Measurements from ENCODE around the gene PRKAR2A. TPM values are rescaled to one million over a fixed set of nuclear protein-coding genes. Genes with fewer than 3 reads are reported as not detected.
A peak's percentile ranks its signal among the peaks of the same experiment; 100 is the strongest.
"Not testable (repeated sequence)": the region's sequence is repeated elsewhere in the genome, so short reads cannot be mapped to it uniquely, and the experiment has no call there.

PRKAR2A gene
- polyA plus RNA-seq, 1 of the 3 experiments (the other 2 are of a cell fraction) = 5.2 TPM

- H3K9me3 ChIP-seq = no peaks in the 10 kb centered on the region
- H3K4me3 ChIP-seq (ENCODE audit: low read depth in 2 of 2, low read length in 1 of 2) = no peak overlapping the region
- no peaks in the 10 kb centered on the region for H3K27me3 ChIP-seq (ENCODE audit: insufficient read depth)
- no peaks in the 10 kb centered on the region for H3K9me2 ChIP-seq
- no peak overlapping the region for H3K27ac ChIP-seq (ENCODE audit: low read depth in 2 of 2, low read length in 1 of 2)
- no peak overlapping the region for H3K9ac ChIP-seq
- no peak overlapping the region for H3K4me2 ChIP-seq
- no peaks in the 10 kb centered on the region for H3K36me3 ChIP-seq (replicated peaks in 1 of 2; ENCODE audit: control insufficient read depth in 1 of 2, insufficient read depth in 2 of 2, low read length in 1 of 2)
- WGBS (ENCODE audit: low lambda C conversion rate) = 57% methylated on average over 7 of the region's 7 CpGs
- H3K79me2 ChIP-seq (ENCODE audit: insufficient read depth) = no peaks in the 10 kb centered on the region
- no peak for TF ChIP-seq FOXJ3 (CRISPR knock-in tag; IDR thresholded peaks at IDR 0.05)
- no peak overlapping the region for H2AFZ ChIP-seq (ENCODE audit: low read depth)
- H3K4me1 ChIP-seq (ENCODE audit: control insufficient read depth in 1 of 2, insufficient read depth in 2 of 2, low read depth in 1 of 2, low read length in 1 of 2) = no peaks in the 10 kb centered on the region
- ChIA-PET CTCF (interaction anchor here (0.7 kb wide), 1 partner anchor 39 kb away, joined by 3 read pairs; no protein-coding TSS in a partner anchor), POLR2A (no interaction called here)
- H3F3A ChIP-seq (replicated peaks; ENCODE audit: insufficient read depth) = no peaks in the 10 kb centered on the region
- DNase-seq = no peak
- H4K20me1 ChIP-seq (ENCODE audit: insufficient read depth) = no peaks in the 10 kb centered on the region
Observed at GRCh38 chr3:48723725-48724124, 123.9 kb downstream of the PRKAR2A start.

- H3K27me3 ChIP-seq (ENCODE audit: insufficient read depth); H3K4me1 ChIP-seq (ENCODE audit: control insufficient read depth in 1 of 2, insufficient read depth in 2 of 2, low read depth in 1 of 2, low read length in 1 of 2); H3F3A ChIP-seq (replicated peaks; ENCODE audit: insufficient read depth); H4K20me1 ChIP-seq (ENCODE audit: insufficient read depth); H3K9me3 ChIP-seq; H3K9ac ChIP-seq; H3K9me2 ChIP-seq; H3K27ac ChIP-seq (ENCODE audit: low read depth in 2 of 2, low read length in 1 of 2); H2AFZ ChIP-seq (ENCODE audit: low read depth); POLR2A ChIA-PET; H3K36me3 ChIP-seq (replicated peaks in 1 of 2; ENCODE audit: control insufficient read depth in 1 of 2, insufficient read depth in 2 of 2, low read length in 1 of 2); H3K79me2 ChIP-seq (ENCODE audit: insufficient read depth); H3K4me2 ChIP-seq; H3K4me3 ChIP-seq (ENCODE audit: low read depth in 2 of 2, low read length in 1 of 2); DNase-seq: not testable (repeated sequence)
- CTCF ChIA-PET = interaction anchor here (0.7 kb wide), 1 partner anchor 39 kb away, joined by 3 read pairs; no protein-coding TSS in a partner anchor
- 75% methylated on average over 3 of the region's 3 CpGs for WGBS (ENCODE audit: low lambda C conversion rate)
Observed at GRCh38 chr3:48723293-48723692, 124.4 kb downstream of the PRKAR2A start.

- Histone ChIP-seq H2AFZ (ENCODE audit: low read depth) (peak within 1 kb of the TSS; percentile 94), H3K27ac (ENCODE audit: low read depth in 2 of 2, low read length in 1 of 2) (peak within 1 kb of the TSS; percentile 85 to 94), H3K79me2 (ENCODE audit: insufficient read depth) (peaks cover 49% of the 10 kb centered on the region), H3K9me3 (no peaks in the 10 kb centered on the region), H3K9ac (peak within 1 kb of the TSS; percentile 100), H3K4me2 (peak within 1 kb of the TSS; percentile 71), H3K27me3 (ENCODE audit: insufficient read depth) (no peaks in the 10 kb centered on the region), H3K36me3 (replicated peaks in 1 of 2; ENCODE audit: control insufficient read depth in 1 of 2, insufficient read depth in 2 of 2, low read length in 1 of 2) (peaks cover 11 to 31% of the 10 kb centered on the region in 2 experiments), H3F3A (replicated peaks; ENCODE audit: insufficient read depth) (no peaks in the 10 kb centered on the region), H4K20me1 (ENCODE audit: insufficient read depth) (peaks cover 38% of the 10 kb centered on the region), H3K4me3 (ENCODE audit: low read depth in 2 of 2, low read length in 1 of 2) (peak within 1 kb of the TSS; percentile 84 to 90), H3K9me2 (no peaks in the 10 kb centered on the region), H3K4me1 (ENCODE audit: control insufficient read depth in 1 of 2, insufficient read depth in 2 of 2, low read depth in 1 of 2, low read length in 1 of 2) (peaks cover 8 to 13% of the 10 kb centered on the region in 2 experiments; a peak in 3 of 4 replicates)
- ChIA-PET POLR2A (interaction anchor here (0.6 to 1.6 kb wide), 20 partner anchors 9 to 774 kb away, joined by 3 to 7 read pairs (median 4); partner anchors contain the start of genes CELSR3, NCKIPSD, NDUFAF3 and PRKAR2A), CTCF (interaction anchor here (0.8 to 5.3 kb wide), 5 partner anchors 11 to 33 kb away, joined by 3 to 21 read pairs (median 4); partner anchors contain the start of gene NCKIPSD)
- peak; percentile 94 for DNase-seq
- WGBS (ENCODE audit: low lambda C conversion rate) = 4% methylated on average over 37 of the region's 38 CpGs
- TF ChIP-seq NRF1 (IDR thresholded peaks at IDR 0.05; ENCODE audit: low read depth, low read length) = peak; percentile 91
- no peak for TF ChIP-seq FOSL2 (IDR thresholded peaks at IDR 0.05; ENCODE audit: borderline replicate concordance, low read depth)
- no peak for TF ChIP-seq TEAD4 (IDR thresholded peaks at IDR 0.05; ENCODE audit: borderline replicate concordance, insufficient read depth)
- TF ChIP-seq TAF1 (IDR thresholded peaks at IDR 0.05; ENCODE audit: borderline replicate concordance, low read depth, low read length) = peak; percentile 94
- peak; percentile 50; the same call in 1 of the 2 replicates for TF ChIP-seq MAX (IDR thresholded peaks at IDR 0.05; ENCODE audit: low read depth)
- TF ChIP-seq MXI1 (IDR thresholded peaks at IDR 0.05; ENCODE audit: low read depth, low read length) = peak; percentile 60; the same call in 1 of the 2 replicates
- TF ChIP-seq TCF12 (IDR thresholded peaks at IDR 0.05) = no peak
- peak; percentile 84 for TF ChIP-seq ELF1 (IDR thresholded peaks at IDR 0.05)
- peak; percentile 37; the same call in 1 of the 2 replicates for TF ChIP-seq REST (IDR thresholded peaks at IDR 0.05; ENCODE audit: low read depth, low read length)
- TF ChIP-seq EP300 (IDR thresholded peaks at IDR 0.05; ENCODE audit: borderline replicate concordance in 1 of 2, low read depth in 1 of 2, low read length in 1 of 2) = peak; percentile 40 to 93; a peak in 3 of 4 replicates
- TF ChIP-seq SIN3A (IDR thresholded peaks at IDR 0.05; ENCODE audit: borderline replicate concordance, low read depth, low read length) = peak; percentile 69; the same call in 1 of the 2 replicates
- TF ChIP-seq YY1 (IDR thresholded peaks at IDR 0.05; ENCODE audit: low read depth) = peak; percentile 93
- no peak for TF ChIP-seq USF1 (IDR thresholded peaks at IDR 0.05; ENCODE audit: borderline replicate concordance, low read depth)
- 0 out of 2 replicates have a peak, but pooled peaks have one; percentile 44 for TF ChIP-seq GABPA (IDR thresholded peaks at IDR 0.05; ENCODE audit: low read depth)
- TF ChIP-seq FOXM1 (IDR thresholded peaks at IDR 0.05; ENCODE audit: low read depth) = 0 out of 2 replicates have a peak, but pooled peaks have one; percentile 63
Observed at GRCh38 chr3:48716982-48717746, 130.5 kb downstream of the PRKAR2A start, which contains the start of gene IP6K2. Gene IP6K2, minus strand, starts transcription at chr3:48717221. Its CDS starts 21,930 bp downstream, at chr3:48695291.
